Measurements from ENCODE around the gene RNF220. TPM values are rescaled to one million over a fixed set of nuclear protein-coding genes. Genes with fewer than 3 reads are reported as not detected.
A peak's percentile ranks its signal among the peaks of the same experiment; 100 is the strongest.

The RNF220 gene
- total and polyA plus RNA-seq, 2 donors from 2014 or later = 66.9 to 69.0 TPM

- Histone ChIP-seq H3K27ac (ENCODE audit: low read depth in 2 of 2, low read length in 2 of 2) (no peak overlapping the region), H3K9ac (ENCODE audit: low read length in 3 of 3) (no peak overlapping the region), H3K9me3 (ENCODE audit: control insufficient read depth in 2 of 3, insufficient read depth in 1 of 3, low read length in 3 of 3) (no peaks in the 10 kb centered on the region), H3K4me3 (ENCODE audit: low read length in 3 of 3) (no peak overlapping the region), H3K36me3 (ENCODE audit: control insufficient read depth in 2 of 3, insufficient read depth in 3 of 3, low read length in 3 of 3) (peaks cover 5 to 63% (median 37%) of the 10 kb centered on the region in 3 donors), H3K4me1 (ENCODE audit: control insufficient read depth in 2 of 3, insufficient read depth in 2 of 3, low read depth in 1 of 3, low read length in 3 of 3) (no peaks in the 10 kb centered on the region), H3K27me3 (ENCODE audit: control insufficient read depth, insufficient read depth, low read length) (no peaks in the 10 kb centered on the region)
- no peak for DNase-seq
- intact Hi-C loops (cut with DNase I) = no loop called here
- no peak for TF ChIP-seq CTCF (IDR thresholded peaks at IDR 0.05; ENCODE audit: borderline replicate concordance, extremely low read depth, insufficient read depth)
- no peak for FAIRE-seq
Measured at GRCh38 chr1:44641126-44642102, 236.4 kb downstream of the RNF220 start.

- H3K27ac ChIP-seq (ENCODE audit: low read depth in 2 of 2, low read length in 2 of 2) = no peak overlapping the region
- H3K9me3 ChIP-seq (ENCODE audit: control insufficient read depth in 2 of 3, insufficient read depth in 1 of 3, low read length in 3 of 3) = no peaks in the 10 kb centered on the region
- intact Hi-C loops (cut with DNase I) = no loop called here
- TF ChIP-seq CTCF (IDR thresholded peaks at IDR 0.05; ENCODE audit: borderline replicate concordance, extremely low read depth, insufficient read depth) = no peak
- FAIRE-seq (no peak), DNase-seq (no peak)
- H3K36me3 ChIP-seq (ENCODE audit: control insufficient read depth in 2 of 3, insufficient read depth in 3 of 3, low read length in 3 of 3) = peaks cover 5 to 55% (median 36%) of the 10 kb centered on the region in 3 donors
- H3K27me3 ChIP-seq (ENCODE audit: control insufficient read depth, insufficient read depth, low read length) = no peaks in the 10 kb centered on the region
- no peaks in the 10 kb centered on the region for H3K4me1 ChIP-seq (ENCODE audit: control insufficient read depth in 2 of 3, insufficient read depth in 2 of 3, low read depth in 1 of 3, low read length in 3 of 3)
- H3K4me3 ChIP-seq (ENCODE audit: low read length in 3 of 3) = no peak overlapping the region
- no peak overlapping the region for H3K9ac ChIP-seq (ENCODE audit: low read length in 3 of 3)
Measured at GRCh38 chr1:44642255-44642654, 237.2 kb downstream of the RNF220 start.

GRCh38 chr1:44642925-44643324 is 237.9 kb downstream of the RNF220 start:
- no peaks in the 10 kb centered on the region for H3K9me3 ChIP-seq (ENCODE audit: control insufficient read depth in 2 of 3, insufficient read depth in 1 of 3, low read length in 3 of 3)
- peak in 2 of 5 donors; percentile 36 to 48 for DNase-seq
- H3K4me1 ChIP-seq (ENCODE audit: control insufficient read depth in 2 of 3, insufficient read depth in 2 of 3, low read depth in 1 of 3, low read length in 3 of 3) = no peaks in the 10 kb centered on the region
- H3K27ac ChIP-seq (ENCODE audit: low read depth in 2 of 2, low read length in 2 of 2) = no peak overlapping the region
- TF ChIP-seq CTCF (IDR thresholded peaks at IDR 0.05; ENCODE audit: borderline replicate concordance, extremely low read depth, insufficient read depth) = no peak
- FAIRE-seq = no peak
- intact Hi-C loops (cut with DNase I) = no loop called here
- H3K36me3 ChIP-seq (ENCODE audit: control insufficient read depth in 2 of 3, insufficient read depth in 3 of 3, low read length in 3 of 3) = peaks cover 5 to 59% (median 37%) of the 10 kb centered on the region in 3 donors
- no peak overlapping the region for H3K9ac ChIP-seq (ENCODE audit: low read length in 3 of 3)
- no peaks in the 10 kb centered on the region for H3K27me3 ChIP-seq (ENCODE audit: control insufficient read depth, insufficient read depth, low read length)
- H3K4me3 ChIP-seq (ENCODE audit: low read length in 3 of 3) = no peak overlapping the region

All from kidney (tissue), 14 donors.